H1 (cell line): Measurements from ENCODE around the gene NME7. TPM values are rescaled to one million over a fixed set of nuclear protein-coding genes. Genes with fewer than 3 reads are reported as not detected.

Source experiments
- ATF3 ChIP-seq: IDR thresholded peaks from 2 replicates; pipeline ENCODE4 v1.6.1; 2011; ENCODE audit warnings: low read depth, mild to moderate bottlenecking, low read length; ENCODE audit not compliant: insufficient read depth
- CBX5 ChIP-seq: fragments of 300-800, 300-1000 bp; sonication (generic); IDR thresholded peaks from 2 replicates; pipeline ENCODE4 v1.7.1; 2016; ENCODE audit warnings: antibody characterized with exemption, low read length, low read depth
- EGR1 ChIP-seq: IDR thresholded peaks from 2 replicates; pipeline ENCODE4 v1.6.1; 2011; ENCODE audit warnings: low read depth, low read length, borderline replicate concordance
- GABPA ChIP-seq: IDR thresholded peaks from 2 replicates; pipeline ENCODE4 v1.6.1; 2011; ENCODE audit warnings: mild to moderate bottlenecking, low read length, moderate library complexity, borderline replicate concordance; ENCODE audit not compliant: insufficient read depth
- SAP30 ChIP-seq: fragments of 300-600 bp; sonication (generic); IDR thresholded peaks from 2 replicates; pipeline ENCODE4 v1.7.1; 2012; ENCODE audit warnings: low read length, moderate library complexity, mild to moderate bottlenecking, inconsistent platforms; ENCODE audit not compliant: insufficient read depth, insufficient replicate concordance
- SIRT6 ChIP-seq: IDR thresholded peaks from one replicate; pipeline ENCODE4 v1.7.1; 2012; ENCODE audit warnings: low read length, inconsistent platforms
- SP2 ChIP-seq: IDR thresholded peaks from 2 replicates; pipeline ENCODE4 v1.6.1; 2012; ENCODE audit warnings: mild to moderate bottlenecking, low read length, inconsistent platforms
- TCF12 ChIP-seq: IDR thresholded peaks from 2 replicates; pipeline ENCODE4 v1.6.1; 2011; ENCODE audit warnings: low read depth, mild to moderate bottlenecking, low read length
- polyA plus RNA-seq, 7 experiments: library from polyadenylated mRNA; depleted of rRNA in 3 of 7; stranded (reverse) in 5 of 7; unstranded in 2 of 7; fragments of >200 nt in 5 of 7; fragments of 200-250 nt in 2 of 7; gene quantifications; 1 replicate in 5 of 7; 2 replicates in 1 of 7; 4 replicates in 1 of 7; pipeline versions ENCODE4 v1.2.1 to v1.2.3, GENCODE V29; 2011 to 2013; ENCODE audit warnings: missing spikeins in 2 of 7, mixed read lengths in 2 of 7
- total RNA-seq: library from RNA; stranded (reverse); fragmentation: NEBNext Ultra II Directional; extraction: Animal tissue kit (Norgen Biotek cat#: 25700); gene quantifications from 2 replicates; pipeline ENCODE4 v1.2.1, GENCODE V29; 2021

Gene NME7
- total and polyA plus RNA-seq, 2 of the 8 experiments (the other 6 are each of a cell fraction or from before 2014, with no cell fraction given), result 11.6 to 28.5 TPM

- no peak for TF ChIP-seq SAP30
- TF ChIP-seq GABPA, result no peak
- no peak for TF ChIP-seq TCF12
- TF ChIP-seq CBX5, result no peak
- TF ChIP-seq ATF3, result no peak
- no peak for TF ChIP-seq EGR1
- no peak for TF ChIP-seq SIRT6
- no peak for TF ChIP-seq SP2
Measured at GRCh38 chr1:169295425-169295824, 72.2 kb downstream of the NME7 start (continued).
